Measurements from ENCODE around the gene TIAM1. TPM values are rescaled to one million over a fixed set of nuclear protein-coding genes. Genes with fewer than 3 reads are reported as not detected.
A peak's percentile ranks its signal among the peaks of the same experiment; 100 is the strongest.

Gene TIAM1
- total RNA-seq, 4 donors from 2014 or later: 51.0 to 105 (median 85.6) TPM

DNA sequence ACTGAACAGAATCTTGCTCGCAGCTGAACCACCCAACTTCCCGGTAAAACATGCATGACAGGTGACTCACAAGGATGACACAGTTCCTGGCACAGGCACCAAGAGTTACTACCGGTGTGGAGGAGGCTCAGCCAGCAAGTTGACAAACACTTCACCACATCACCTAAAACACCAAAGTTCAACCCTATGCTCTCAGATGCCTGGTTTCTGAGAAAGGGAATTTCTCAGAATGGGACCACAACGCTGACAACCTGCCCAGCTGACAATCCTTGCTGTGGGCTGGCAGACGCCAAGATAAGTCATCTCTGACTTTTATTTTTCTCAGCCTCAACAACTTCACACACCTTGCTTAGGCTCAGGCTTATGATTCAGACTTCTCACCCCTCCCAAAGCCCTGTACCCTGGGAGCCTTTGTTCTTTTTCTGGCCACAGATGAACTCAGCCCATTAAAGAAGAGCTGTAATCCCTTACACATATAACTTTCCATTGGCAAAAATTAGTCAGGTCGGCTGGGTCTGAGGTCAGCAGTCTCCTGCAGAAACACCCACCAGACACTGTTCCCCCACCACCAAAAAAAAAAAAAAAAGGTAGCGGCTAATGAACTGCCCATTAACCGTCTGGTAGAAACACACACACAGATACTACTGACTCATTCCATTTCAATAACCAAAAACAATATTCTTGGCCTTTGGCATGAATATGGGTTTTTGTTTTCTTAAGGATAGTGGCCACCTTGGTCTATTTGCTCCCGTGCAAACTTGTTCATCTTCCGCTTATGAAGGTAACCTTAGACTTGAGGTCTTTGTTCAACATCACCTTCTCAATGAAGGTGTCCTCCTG, 10.8 kb upstream of the TIAM1 start:
- intact Hi-C loops (cut with DNase I): no loop called here

GRCh38 chr21:31354122-31354521, 10.1 kb upstream of the TIAM1 start:
- Histone ChIP-seq H3K4me3 (no peak overlapping the region), H3K9me3 (no peaks in the 10 kb centered on the region), H3K4me1 (peaks cover 5 to 58% (median 10%) of the 10 kb centered on the region in 3 donors), H3K27ac (peak overlapping the region; percentile 79 to 92 (median 82)), H3K27me3 (no peaks in the 10 kb centered on the region), H3K36me3 (no peaks in the 10 kb centered on the region)
- intact Hi-C loops (cut with DNase I): no loop called here
- 34 to 39% methylated on average over 4 of the region's 4 CpGs for WGBS, 2 donors
- DNase-seq: no peak
- TF ChIP-seq, protein P1, sequence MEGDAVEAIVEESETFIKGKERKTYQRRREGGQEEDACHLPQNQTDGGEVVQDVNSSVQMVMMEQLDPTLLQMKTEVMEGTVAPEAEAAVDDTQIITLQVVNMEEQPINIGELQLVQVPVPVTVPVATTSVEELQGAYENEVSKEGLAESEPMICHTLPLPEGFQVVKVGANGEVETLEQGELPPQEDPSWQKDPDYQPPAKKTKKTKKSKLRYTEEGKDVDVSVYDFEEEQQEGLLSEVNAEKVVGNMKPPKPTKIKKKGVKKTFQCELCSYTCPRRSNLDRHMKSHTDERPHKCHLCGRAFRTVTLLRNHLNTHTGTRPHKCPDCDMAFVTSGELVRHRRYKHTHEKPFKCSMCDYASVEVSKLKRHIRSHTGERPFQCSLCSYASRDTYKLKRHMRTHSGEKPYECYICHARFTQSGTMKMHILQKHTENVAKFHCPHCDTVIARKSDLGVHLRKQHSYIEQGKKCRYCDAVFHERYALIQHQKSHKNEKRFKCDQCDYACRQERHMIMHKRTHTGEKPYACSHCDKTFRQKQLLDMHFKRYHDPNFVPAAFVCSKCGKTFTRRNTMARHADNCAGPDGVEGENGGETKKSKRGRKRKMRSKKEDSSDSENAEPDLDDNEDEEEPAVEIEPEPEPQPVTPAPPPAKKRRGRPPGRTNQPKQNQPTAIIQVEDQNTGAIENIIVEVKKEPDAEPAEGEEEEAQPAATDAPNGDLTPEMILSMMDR (IDR thresholded peaks at IDR 0.05): peak in 2 of 6 experiments; percentile 7 to 32
- no peak for TF ChIP-seq POLR2A (IDR thresholded peaks at IDR 0.05)

More for the DNA sequence above, 10.8 kb upstream of the TIAM1 start:
- Histone ChIP-seq H3K36me3 (no peaks in the 10 kb centered on the region), H3K27me3 (no peaks in the 10 kb centered on the region), H3K9me3 (no peaks in the 10 kb centered on the region), H3K4me3 (no peak overlapping the region), H3K27ac (peak overlapping the region; percentile 79 to 92 (median 82)), H3K4me1 (peaks cover 5 to 55% (median 8%) of the 10 kb centered on the region in 3 donors)
- 23 to 29% methylated on average over 7 to 10 of the region's 10 CpGs for WGBS, 2 donors
- TF ChIP-seq, protein P1 (IDR thresholded peaks at IDR 0.05): no peak
- no peak for TF ChIP-seq POLR2A (IDR thresholded peaks at IDR 0.05)
- DNase-seq: no peak

- no peak for DNase-seq
- intact Hi-C loops (cut with DNase I): no loop called here
- Histone ChIP-seq H3K27me3 (no peaks in the 10 kb centered on the region), H3K9me3 (no peaks in the 10 kb centered on the region), H3K4me3 (no peak overlapping the region), H3K27ac (peak overlapping the region; percentile 25 to 92 (median 82)), H3K36me3 (no peaks in the 10 kb centered on the region), H3K4me1 (peaks cover 5 to 61% (median 10%) of the 10 kb centered on the region in 3 donors)
- WGBS, 2 donors: 54 to 90% methylated on average over 2 of the region's 2 CpGs
- no peak for TF ChIP-seq POLR2A (IDR thresholded peaks at IDR 0.05)
- TF ChIP-seq, protein P1 (IDR thresholded peaks at IDR 0.05): no peak
These were observed 8.8 kb upstream of the TIAM1 start for GRCh38 chr21:31352836-31353235.

DNA sequence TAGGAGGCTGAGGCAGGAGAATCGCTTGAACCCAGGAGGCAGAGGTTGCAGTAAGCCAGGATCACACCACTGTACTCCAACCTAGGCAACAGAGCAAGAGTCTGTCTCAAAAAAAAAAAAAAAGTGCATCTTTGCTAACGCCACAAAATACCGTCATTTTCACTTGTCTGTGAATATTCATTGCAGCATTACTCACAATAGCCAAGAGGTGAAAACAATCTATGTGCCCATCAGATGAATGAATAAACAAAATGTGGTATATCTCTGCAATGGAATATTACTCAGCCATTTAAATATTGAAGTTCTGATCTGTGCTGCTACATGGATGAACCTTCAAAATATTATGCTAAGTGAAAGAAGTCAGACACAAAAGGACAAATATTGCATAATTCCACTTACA, 7.9 kb upstream of the TIAM1 start:
- no peak for TF ChIP-seq POLR2A (IDR thresholded peaks at IDR 0.05)
- TF ChIP-seq, protein P1 (IDR thresholded peaks at IDR 0.05): no peak
- H3K36me3 ChIP-seq: no peaks in the 10 kb centered on the region
- peak overlapping the region in 2 of 4 donors; percentile 6 to 20 for H3K27ac ChIP-seq
- intact Hi-C loops (cut with DNase I): no loop called here
- 47 to 54% methylated on average over 3 of the region's 3 CpGs for WGBS, 2 donors
- DNase-seq: no peak
- peaks cover 5 to 70% (median 10%) of the 10 kb centered on the region in 3 donors for H3K4me1 ChIP-seq
- no peak overlapping the region for H3K4me3 ChIP-seq
- no peaks in the 10 kb centered on the region for H3K27me3 ChIP-seq
- no peaks in the 10 kb centered on the region for H3K9me3 ChIP-seq

DNA sequence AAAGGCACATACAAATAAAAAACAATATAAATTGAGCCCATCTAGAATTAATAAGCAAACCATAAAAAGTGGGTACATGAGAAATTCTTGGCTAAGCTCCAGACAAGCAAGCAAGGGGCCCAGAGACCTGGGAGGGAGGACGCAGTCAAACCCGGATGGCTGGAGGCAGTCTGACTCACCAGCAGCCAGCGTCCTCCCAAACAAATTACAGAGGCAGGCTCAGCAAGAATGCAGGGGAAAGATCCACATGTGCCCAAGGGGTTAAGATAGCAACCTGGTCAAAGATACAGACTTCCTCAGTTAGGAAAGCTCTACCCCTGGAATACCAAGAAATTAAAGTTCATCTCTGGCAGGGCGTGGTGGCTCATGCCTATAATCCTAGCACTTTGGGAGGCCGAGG, 7.4 kb upstream of the TIAM1 start:
- H3K4me3 ChIP-seq: no peak overlapping the region
- no peaks in the 10 kb centered on the region for H3K27me3 ChIP-seq
- intact Hi-C loops (cut with DNase I): no loop called here
- 42 to 43% methylated on average over 3 to 5 of the region's 5 CpGs for WGBS, 2 donors
- no peak for DNase-seq
- H3K9me3 ChIP-seq: no peaks in the 10 kb centered on the region
- H3K36me3 ChIP-seq: no peaks in the 10 kb centered on the region
- H3K4me1 ChIP-seq: peaks cover 5 to 70% (median 10%) of the 10 kb centered on the region in 3 donors
- H3K27ac ChIP-seq: peak overlapping the region in 1 of 4 donors; percentile 20
- TF ChIP-seq, protein P1 (IDR thresholded peaks at IDR 0.05): no peak
